SU-DHL-6 (cell line): ENCODE data around the gene SYNPR.

ENCODE experiments used
- EZH2phosphoT487 ChIP-seq: fragments of 200-600 bp; sonication (generic), shearing (Covaris generic); conservative IDR thresholded peaks from 2 replicates; pipeline ENCODE4 v1.6.1; 2018; ENCODE audit warnings: mild to moderate bottlenecking, antibody characterized with exemption, low read length, moderate library complexity, mixed read lengths
- TF ChIP-seq, protein P1 (sequence below): fragments of 200-600 bp; sonication (generic); IDR thresholded peaks from one replicate; pipeline ENCODE4 v1.5.1; 2017; ENCODE audit warnings: antibody characterized with exemption, mild to moderate bottlenecking, low read length, moderate library complexity; ENCODE audit not compliant: insufficient read depth, poor library complexity, severe bottlenecking

DNA sequence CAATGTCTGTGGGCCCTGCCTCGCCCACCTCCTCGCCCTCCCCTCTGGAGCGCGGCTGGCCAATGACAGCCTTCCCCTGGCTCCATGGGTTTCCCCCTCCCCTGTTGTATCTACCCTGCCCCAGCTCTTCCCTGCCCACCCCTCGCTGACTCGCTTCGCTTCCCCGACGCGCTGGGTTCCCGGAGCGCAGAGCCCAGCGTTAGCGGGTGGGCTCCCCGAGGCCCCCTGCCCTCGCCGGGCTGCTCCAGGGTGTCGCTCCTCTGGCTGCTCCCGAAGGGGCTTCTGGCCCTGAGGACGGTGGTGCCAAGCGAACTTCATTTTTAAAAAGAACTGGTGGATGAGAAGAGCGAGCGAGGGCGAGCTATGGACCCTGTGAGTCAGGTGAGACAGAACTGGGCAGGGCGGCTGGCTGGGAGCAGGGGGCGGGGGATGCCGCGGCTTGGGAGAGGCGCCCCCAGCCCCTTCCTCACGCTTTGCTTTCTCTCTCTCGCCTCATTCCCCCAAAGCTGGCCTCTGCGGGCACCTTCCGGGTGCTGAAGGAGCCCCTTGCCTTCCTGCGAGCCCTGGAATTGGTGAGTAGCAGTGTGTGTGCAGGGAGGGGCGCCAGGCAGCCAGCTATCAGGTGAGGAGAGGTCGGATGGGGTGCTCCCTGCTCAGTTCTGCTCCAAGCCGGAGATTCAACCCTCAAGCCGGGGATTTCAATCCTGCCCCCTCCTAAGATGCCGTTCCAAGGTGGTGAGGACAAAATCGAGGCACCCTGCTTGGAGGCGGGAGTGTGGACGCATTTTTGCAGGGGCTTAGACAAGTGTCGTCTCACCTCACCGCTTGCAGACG is at the start of gene SYNPR:
- TF ChIP-seq, protein P1, sequence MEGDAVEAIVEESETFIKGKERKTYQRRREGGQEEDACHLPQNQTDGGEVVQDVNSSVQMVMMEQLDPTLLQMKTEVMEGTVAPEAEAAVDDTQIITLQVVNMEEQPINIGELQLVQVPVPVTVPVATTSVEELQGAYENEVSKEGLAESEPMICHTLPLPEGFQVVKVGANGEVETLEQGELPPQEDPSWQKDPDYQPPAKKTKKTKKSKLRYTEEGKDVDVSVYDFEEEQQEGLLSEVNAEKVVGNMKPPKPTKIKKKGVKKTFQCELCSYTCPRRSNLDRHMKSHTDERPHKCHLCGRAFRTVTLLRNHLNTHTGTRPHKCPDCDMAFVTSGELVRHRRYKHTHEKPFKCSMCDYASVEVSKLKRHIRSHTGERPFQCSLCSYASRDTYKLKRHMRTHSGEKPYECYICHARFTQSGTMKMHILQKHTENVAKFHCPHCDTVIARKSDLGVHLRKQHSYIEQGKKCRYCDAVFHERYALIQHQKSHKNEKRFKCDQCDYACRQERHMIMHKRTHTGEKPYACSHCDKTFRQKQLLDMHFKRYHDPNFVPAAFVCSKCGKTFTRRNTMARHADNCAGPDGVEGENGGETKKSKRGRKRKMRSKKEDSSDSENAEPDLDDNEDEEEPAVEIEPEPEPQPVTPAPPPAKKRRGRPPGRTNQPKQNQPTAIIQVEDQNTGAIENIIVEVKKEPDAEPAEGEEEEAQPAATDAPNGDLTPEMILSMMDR = no peak
- TF ChIP-seq EZH2phosphoT487 = no peak
